Stimulated activated CD8-positive, alpha-beta memory T cell treated with anti-CD3 and anti-CD28 coated beads, Interleukin-7, amount 100 ng/mL, for 24 hours (primary cell): ENCODE measurements around the gene BCAS3.
"Not testable (repeated sequence)": the region's sequence is repeated elsewhere in the genome, so short reads cannot be mapped to it uniquely, and the experiment has no call there.

ENCODE experiments used
- DNase-seq: peaks from one replicate; pipeline ENCODE4 v3.0.0-alpha.2; 2020; ENCODE audit warnings: low read depth

BCAS3 gene

DNA sequence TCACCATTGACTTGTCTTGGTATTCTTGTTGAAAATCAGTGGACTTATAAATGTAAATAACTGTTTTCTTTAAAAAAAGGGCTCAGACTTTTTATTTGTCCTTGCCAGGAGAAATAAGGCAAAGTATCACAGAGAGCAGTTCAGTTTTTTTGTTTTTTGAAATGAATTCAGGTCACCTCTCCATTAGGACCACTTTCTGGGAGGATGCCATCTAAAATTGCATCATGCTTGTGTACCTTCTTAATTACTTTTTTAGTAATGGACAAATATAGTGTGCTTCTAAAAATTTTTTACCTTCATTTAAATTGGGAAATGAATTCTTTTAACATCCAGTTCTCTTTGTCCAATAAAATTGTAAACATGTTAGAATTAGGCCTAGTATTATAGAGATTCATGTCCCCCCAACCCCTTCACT, 210.0 kb downstream of the BCAS3 start:
- DNase-seq, result no peak

DNA sequence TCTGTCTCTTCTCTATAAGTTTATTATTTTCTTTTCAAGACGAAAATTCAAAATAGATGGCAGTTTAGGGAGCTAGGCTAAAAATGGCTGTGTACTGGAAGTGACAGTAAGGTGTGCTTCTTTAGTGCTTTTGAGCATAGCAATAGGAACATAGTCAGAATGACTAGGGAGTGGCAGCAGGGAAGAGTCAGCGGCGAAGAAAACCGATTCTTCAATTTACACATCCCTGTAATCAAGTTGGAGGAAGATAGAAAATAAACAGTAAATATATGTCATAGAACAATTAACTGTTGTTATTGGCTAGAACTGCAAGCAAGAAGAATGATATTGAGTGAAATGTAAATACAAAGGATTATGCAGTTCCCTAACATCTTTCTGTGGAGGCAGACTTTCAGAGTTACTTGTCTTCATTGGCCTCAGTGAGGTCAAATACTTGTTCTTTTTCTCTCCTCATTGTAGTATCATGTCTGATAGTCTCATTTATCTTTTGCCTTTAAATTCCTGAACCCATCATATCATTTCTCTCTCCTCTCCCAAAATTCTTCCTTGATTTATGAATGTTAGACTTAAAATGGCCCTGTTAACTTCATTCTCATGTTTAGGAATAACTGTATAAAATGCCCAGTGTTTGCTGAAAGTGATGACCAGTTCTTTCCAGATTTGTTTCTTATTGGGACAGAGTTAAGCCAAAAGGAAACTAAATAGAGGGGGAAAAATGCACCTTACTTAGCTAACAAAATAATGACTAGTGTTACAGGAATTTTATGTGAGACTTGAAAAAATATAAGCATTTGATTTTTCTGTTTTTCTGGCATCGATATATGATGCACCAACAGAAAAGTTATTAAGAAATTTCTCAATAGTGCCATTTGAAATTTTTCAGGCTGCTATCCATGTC, 211.4 kb downstream of the BCAS3 start:
- no peak for DNase-seq

DNA sequence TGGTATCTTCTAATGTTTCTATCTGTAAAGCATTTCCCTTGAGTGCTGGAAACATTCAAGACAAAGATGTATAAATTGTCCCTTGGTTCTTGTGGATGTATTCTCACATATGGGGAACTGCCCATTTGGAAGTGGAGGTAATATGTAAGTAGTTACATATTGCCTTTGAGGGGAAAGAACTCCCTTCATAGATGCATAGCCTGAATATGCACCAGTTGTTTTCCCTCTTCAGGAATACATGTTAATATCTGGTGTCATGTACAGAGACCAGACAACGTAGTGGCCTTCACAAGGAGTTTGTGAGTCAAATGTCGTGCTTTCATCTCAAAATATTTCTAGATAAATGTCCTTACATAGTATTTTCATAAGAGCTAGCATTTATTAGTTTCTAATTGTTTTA, 213.5 kb downstream of the BCAS3 start:
- DNase-seq, result no peak

DNA sequence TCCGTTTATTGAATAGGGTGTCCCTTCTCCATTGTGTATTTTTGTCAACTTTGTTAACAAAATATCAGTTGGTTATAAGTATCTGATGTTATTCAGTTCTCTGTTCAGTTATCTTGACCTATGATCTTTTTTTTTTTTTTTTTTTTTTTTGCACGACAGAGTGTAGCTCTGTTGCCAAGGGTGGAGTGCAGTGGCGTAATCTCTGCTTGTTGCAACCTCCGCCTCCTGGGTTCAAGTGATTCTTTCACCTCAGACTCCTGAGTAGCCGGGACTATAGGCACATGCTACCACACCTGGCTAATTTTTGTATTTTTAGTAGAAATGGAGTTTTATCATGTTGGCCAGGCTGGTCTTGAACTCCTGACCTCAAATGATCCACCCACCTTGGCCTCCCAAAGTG, 215.8 kb downstream of the BCAS3 start:
- no peak for DNase-seq

DNA sequence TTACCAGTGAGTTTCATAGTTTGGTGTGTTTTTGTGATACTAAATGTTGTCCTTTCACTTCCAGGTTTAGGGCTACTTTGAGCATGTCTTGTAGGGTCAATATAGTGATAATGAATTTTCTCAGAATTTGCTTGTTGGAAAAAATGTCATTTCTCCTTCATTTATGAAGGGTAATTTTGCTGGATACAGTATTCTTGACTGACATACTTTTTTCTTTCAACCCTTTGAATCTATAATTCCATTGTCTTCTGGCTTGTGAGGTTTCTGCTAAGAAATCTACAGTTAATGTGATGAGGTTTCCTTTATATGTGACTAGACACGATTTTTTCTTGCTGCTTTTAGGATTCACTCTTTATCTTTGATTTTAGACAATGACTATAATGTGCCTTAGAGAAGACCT, 219.3 kb downstream of the BCAS3 start:
- DNase-seq, result no peak

DNA sequence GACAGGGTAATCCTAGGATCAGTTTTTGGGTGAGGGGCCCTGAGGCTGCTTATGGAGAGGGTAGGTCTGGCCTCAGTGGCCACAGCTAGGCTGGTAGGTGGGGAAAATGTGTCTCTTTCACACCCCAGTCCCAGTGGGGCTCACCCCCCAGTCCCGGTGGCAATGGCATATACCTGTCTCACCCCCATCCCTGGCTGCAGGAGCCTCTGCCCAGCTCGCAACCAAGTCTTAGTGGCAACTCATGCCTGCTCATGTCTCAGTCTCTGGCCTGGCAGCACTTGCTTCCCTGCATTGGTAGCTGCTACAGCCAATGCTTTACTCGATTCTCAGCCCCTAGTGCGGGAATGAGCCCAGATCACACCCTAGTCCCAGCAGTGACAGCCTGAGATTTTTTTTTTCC, 221.5 kb downstream of the BCAS3 start:
- DNase-seq, result no peak

DNA sequence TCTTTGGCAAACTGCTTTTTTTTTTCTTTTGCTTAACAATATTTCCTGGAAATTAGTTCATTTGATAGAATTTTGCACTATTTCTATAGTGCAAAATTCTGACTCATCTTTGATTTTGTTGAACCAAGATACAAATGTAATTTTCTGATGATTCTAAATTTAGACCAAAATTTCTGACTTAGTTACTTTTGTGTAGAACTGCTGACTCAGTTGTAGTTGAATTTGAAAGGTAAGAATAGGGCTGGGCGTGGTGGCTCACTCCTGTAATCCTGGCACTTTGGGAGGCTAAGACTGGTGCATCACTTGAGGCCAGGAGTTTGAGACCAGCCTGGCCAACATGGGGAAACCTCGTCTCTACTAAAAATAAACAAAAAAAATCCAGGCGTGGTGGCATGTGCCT, 223.0 kb downstream of the BCAS3 start:
- DNase-seq, result no peak

DNA sequence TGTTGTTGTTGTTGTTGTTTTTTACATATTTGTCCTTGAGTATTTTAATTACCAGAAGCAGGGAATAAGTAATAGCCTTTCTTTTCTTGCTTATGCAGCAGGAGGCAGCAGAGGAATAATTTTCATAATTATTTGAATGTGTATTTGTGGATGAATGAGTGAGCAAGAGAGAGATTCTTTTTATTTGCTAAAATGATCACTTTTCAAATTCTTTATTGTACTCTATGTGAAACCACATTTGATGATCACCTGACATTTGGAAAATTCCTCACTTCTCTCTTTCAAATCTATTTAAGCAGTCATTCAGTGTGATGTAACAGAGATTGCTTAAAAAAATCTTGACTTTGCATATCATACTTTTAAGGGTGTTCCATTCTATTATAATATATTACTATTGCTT, 223.6 kb downstream of the BCAS3 start:
- DNase-seq, result no peak

DNA sequence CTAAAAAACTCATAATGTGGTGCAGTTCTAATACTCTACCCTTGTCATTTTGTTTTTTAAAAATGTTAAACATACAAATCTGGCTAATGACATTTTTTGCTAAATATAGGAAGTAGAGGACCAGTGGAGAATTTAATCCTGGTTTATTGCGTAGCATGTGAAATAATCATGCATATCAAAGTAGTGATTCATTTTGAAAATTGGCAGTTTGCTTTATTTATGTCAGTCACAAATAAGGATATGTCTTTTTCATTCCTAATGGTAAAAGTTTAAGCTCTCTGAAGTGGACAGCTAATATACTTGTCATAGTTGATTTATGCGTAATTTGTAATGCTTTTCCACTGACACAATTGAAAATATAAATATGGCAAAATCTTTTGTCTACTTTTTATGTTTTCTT, 224.2 kb downstream of the BCAS3 start:
- DNase-seq, result no peak

DNA sequence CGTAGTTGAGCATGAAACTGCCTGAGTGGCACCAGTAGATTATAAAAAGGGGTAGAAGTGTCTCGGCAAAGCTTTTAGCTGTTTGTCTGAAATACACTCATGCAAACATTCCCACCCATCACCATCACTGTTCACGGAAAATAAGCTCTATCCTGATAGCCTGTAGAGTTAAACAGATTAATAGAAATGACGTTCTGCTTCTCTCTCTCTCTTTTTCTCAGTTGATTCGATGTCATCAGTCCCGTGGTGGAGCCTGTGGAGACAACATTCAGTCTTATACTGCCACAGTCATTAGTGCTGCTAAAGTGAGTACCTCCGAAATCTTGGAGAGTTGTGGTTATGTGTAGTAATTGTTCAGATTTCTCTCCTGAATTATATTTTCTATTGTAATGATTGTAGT, 224.7 kb downstream of the BCAS3 start:
- no peak for DNase-seq

DNA sequence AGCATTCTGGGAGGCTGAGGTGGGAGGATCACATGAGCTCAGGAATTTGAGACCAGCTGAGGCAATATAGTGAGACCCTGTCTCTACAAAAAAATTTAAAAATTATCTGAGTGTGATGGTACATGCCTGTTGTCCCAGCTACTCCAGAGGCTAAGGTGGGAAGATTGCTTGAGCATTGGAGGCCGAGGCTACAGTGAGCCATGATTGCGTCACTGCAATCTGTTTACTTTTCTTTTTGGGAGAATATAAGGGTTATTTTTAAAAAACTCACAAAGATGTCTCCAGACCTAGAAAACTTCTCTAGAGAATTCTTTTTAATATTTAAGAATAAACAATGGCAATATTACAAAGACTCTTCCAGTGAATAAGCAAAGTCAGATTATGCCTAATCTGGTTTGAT, 226.9 kb downstream of the BCAS3 start:
- no peak for DNase-seq

DNA sequence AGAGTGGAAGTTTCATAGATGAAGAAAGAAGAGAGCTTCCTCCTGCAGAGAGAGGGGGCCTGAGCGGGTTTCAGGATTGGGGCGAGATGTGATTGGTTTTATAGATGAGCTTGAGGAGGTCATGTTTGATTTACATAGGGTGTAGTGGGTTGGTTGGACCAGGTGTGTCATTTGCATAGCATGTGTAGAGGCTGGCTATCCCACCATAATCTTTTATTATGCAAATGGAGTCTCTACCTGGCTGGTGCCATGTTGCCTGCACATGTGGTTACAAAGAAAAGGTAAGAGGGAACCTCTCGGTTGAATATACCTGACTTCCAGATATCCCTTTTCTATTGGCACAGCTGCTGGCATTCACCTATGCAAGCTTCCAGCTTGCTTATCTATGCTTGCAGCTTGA, 228.1 kb downstream of the BCAS3 start:
- DNase-seq, result no peak

DNA sequence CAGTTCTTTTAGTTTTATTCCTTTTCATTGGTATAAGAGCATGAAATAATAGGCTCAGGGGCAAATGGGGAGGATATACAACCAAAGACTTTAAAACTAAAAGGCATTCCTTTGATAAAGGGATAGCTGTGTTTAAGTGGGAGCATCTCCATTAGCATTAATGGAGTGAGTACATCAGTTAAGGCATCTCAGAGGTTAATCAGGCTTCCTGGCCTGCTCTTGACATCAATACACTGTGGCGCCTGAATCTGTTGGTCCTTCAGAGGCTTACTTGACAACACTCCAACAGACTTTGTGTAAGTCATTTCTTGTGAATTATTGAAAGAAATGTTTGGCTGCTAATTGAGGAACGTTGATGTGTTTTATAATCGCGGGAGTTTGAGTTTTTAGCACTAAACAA, 230.7 kb downstream of the BCAS3 start:
- DNase-seq, result no peak

DNA sequence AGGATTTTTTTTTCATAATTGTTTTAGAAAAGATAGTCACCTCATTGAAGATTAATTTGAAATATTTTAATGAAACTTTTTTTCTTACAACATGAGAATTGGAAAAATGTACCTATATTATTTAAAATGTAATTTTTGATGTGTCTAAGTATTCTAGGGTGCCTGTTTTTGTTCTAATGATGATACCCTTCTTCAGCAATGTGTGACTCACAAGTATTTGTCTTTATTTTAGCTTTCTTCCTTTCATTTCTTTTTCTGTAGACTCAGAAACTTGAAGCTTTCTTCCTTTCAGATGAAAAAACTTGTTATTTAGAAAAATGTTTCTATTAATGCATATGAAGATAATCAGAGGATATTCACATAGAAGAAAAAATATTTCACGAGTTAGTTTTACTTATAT, 231.8 kb downstream of the BCAS3 start:
- no peak for DNase-seq

DNA sequence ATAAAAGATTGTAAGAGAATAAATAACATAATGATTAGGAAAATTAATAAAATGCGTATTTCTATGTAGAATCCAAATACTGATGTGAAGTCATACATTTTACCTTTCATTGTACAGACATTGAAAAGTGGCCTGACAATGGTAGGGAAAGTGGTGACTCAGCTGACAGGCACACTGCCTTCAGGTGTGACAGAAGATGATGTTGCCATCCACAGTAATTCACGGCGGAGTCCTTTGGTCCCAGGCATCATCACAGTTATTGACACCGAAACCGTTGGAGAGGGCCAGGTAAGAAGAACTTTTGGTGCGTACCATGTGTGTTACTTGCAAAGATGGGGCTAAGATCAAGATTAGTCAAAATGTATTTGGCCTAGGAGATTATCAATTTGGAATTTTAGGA, 232.8 kb downstream of the BCAS3 start:
- DNase-seq, result no peak

DNA sequence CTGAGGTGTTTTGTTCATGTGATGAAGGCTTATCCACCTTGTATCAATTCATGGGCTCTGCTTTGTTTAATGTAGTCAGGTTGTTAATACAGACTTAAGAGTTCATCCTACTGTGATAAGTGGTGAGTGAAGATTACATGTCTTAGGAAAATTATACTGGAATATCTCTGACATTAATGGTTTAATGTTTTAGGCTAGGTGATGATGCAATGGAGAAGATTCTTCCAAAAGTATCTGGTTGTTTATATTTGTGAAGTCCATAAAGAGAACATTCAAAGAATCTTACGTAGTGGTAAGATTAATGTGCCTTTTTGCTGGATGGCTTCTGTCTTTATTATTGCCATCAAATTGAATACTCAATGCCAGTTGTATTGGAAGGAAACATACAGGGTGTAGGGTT, 236.4 kb downstream of the BCAS3 start:
- no peak for DNase-seq

DNA sequence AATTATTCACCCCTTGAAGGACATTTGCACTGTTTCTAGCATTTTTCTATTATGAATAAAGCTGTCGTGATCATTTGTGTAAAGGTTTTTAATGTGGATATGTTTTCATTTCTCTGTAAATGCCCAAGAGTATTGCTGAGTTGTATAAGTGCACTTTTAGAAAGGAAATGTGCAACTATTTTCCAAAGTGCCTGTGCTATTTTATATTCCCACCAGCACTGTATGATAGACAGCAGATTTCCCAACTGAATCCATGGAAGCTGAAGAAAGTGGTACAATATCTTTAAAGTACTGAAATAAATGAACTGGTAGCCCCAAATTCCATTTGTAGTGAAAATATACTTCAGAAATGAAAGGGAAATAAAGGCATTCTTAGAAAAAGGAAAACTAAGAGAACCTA, 238.4 kb downstream of the BCAS3 start:
- DNase-seq, result no peak

DNA sequence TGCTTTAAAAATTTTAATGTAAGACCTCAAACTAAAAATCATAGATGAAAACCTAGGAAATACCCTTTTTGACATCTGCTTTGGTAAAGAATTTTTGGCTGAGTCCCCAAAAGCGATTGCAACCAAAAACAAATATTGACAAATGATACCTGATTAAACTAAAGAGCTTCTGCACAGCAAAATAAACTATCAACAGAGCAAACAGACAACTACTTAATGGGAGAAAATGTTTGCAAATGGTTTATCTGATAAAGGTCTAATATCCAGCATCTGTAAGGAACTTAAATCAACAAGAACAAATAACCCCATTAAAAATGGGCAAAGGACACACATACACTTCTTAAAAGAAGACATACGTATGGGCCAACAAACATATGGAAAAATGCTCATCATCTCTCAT, 242.5 kb downstream of the BCAS3 start:
- DNase-seq, result no peak

DNA sequence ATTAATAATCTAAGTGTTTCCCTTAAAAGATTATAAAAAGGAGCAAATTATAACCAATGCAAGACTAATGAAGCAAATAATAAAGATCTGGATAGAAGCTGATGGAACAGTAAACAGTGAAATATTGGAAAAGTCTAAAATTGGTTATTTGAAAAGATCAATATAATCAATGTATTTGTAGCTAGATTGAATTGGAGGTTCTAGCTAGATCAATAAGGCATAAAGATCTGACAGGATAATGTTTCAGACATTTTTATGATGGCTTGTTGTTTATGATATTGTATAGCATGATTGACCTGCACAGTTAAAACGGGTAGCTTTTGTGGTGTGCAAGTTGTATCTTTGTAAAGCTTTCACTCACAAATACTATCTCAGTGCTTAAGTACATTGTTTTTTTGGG, 245.3 kb downstream of the BCAS3 start:
- DNase-seq, result no peak

DNA sequence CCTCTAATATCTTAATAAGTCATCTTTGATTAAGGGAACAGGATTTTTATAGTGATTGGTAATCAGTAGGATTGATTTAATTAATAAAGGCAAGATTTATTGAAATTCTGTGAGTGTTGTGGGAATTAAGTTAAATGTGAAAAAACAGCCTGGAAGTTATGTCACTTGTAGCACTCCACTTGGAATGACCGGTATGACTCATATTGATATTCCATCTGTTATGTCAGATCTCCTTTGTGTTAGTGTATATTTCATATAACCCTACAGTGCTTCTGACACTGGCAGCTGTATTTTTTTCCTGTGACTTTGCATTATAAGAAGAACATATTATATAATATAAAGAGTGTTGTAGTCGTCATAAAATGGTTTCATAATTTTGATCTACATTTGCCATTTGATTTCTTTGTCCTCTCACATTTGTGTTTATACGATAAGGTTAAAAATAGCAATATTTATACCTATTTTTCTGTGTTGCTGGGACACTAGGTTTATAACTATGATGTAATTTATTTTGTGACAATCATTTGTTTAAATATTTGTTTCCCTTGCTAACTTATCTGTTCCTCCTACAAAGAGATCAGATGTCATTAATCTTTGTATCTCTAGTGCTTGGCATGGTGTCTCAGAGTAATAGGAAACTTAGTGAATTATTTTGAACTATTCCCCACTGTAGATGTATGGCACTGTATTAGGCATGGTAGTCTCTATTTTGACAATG, 249.0 kb downstream of the BCAS3 start:
- no peak for DNase-seq

DNA sequence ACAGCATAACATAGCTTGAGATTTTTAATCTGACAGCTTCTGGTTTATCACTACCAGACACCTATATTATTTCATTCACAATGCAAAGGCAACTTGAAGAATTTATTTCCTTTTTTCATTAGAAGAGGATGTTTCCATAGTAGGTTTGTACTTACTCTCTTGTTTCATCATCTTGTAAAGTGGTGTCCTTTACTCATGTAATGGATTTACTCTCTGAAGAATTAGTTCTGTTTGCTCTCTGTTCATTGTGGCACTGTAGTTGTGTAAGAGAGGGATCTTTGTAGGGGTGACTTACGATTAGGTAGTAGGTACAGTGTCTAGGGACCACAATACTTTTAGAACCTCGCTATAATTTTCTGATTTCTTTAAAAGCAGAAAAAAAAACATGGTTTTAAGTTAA, 256.1 kb downstream of the BCAS3 start:
- DNase-seq, result no peak

DNA sequence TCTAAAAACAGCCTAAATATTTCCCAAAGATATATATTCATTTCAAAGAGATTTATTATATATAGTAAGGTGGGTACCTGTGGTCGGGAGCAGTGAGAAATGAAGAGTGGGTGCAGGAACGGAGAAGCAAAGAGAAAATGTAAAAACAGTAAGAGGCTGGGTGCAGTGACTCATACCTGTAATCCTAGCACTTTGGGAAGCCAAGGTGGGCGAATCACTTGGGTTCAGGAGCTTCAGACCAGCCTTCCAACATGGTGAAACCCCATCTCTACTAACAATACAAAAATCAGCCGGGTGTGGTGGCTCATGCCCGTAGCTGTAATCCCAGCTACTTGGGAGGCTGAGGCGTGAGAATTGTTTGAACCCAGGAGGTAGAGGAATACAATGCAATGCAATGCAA, 257.1 kb downstream of the BCAS3 start:
- DNase-seq, result no peak

DNA sequence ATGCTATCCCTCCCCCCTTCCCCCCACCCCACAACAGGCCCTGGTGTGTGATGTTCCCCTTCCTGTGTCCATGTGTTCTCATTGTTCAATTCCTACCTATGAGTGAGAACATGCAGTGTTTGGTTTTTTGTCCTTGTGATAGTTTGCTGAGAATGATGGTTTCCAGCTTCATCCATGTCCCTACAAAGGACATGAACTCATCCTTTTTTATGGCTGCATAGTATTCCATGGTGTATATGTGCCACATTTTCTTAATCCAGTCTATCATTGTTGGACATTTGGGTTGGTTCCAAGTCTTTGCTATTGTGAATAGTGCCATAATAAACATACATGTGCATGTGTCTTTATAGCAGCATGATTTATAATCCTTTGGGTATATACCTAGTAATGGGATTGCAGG, 258.3 kb downstream of the BCAS3 start:
- not testable (repeated sequence) for DNase-seq

DNA sequence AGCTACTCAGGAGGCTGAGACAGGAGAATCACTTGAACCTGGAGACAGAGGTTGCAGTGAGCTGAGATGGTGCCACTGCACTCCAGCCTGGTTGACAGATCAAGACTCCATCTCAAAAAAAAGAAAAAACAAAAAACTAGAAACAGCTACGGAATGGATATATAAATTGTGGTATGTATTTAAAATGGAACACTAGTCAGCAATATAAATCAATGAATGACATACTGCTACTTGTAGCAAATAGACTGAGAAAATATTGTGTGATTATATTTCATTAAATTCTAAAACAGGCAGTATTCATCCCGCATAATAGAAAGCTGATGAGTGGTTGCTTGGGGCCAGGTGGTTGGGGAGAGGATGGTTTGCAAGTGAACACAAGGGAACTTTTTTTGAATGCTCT, 261.7 kb downstream of the BCAS3 start:
- no peak for DNase-seq
